HUDEP-2 (cell line): ENCODE data around the gene ZNF346.
"Not testable (repeated sequence)": the region's sequence is repeated elsewhere in the genome, so short reads cannot be mapped to it uniquely, and the experiment has no call there.

Experiments
- DNase-seq, 76 experiments: peaks; one replicate each; lab custom pipeline; 2025; ENCODE audit not compliant: unreplicated experiment in 76 of 76; lab: John Stamatoyannopoulos, UW

The ZNF346 gene

GRCh38 chr5:177006265-177006972, 16.1 kb upstream of the ZNF346 start, which contains the start of gene UIMC1:
Gene UIMC1, minus strand, starts transcription at chr5:177006779. Its CDS starts 24,164 bp downstream, at chr5:176982615.
- peak; percentile 34 to 92 (median 84) for DNase-seq

DNA sequence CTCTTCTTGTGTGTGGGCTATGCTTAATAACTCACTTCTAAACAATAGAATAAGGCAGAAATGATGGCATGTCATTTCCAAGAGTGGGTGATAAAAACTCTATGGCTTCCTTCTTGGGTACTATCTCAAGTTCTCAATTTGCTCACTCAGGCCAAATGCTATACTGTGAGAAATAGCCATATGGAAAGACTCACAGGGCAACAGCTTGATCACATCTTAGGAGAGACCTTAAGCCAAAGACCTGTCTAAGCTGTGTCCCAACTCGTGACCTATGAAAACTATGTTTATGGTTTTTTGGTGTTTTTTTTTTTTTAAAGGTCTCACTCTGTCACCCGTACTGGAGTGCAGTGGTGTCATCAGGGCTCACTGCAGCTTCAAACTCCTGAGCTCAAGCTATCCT, 13.8 kb upstream of the ZNF346 start:
- no peak for DNase-seq

DNA sequence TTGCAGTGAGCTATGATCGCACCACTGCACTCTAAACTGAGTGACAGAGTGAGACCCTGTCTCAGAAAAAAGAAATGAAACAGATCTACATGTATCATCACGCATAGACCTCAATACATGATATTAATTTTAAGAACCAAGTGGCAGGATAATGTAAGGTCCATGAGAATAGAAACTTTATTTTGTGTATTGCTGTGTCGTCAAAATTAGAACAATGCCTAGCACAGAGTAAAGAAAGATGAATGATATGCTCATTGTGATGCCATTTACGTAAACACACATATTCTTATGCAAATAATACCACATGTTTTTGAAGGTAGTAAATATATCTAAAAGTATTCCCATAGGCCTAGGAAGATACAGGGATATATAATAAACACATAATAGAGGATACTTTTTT, 12.3 kb upstream of the ZNF346 start:
- no peak for DNase-seq

- no peak for DNase-seq
Observed at GRCh38 chr5:177015156-177015555, 7.3 kb upstream of the ZNF346 start.

GRCh38 chr5:177018341-177018740, 4.2 kb upstream of the ZNF346 start:
- DNase-seq, result no peak

DNA sequence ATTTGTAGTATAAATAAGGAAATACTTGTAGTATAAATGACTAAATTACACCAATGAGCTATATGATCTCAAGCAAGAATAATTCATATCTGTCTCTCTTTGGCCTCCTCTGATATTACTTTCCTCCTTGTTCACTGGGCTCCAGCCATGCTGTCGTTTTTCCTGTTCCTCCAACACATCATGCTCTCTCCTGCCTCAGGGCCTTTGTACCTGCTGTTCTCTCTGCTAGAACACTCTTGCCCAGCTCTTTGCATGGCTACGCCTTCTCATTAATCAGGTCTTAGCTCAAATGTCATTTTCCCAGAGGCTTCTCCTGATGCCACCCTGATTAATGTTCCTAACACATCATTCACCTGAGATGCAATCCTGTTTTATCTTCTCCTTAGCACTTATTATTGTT, 2.5 kb upstream of the ZNF346 start:
- no peak for DNase-seq

DNA sequence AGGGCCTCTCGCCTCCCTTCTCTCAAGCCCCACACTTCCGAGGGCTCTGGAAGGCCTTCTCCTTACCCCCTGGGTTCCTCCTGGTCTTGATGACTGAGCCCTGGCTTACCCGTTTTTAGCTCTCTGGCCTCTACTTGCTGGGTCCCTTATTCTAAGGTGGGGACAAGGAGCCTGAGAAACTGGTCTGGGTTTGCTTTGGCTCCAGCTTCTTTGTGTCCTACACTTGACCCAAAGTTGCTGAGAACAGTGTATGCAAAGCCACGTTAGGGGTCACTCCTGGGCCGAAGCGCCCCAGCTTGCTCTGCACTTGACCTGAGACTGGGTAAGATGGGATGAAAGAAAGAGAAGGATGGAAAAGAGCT, 788 bp downstream of the ZNF346 start:
- peak in 3 of 76 experiments; percentile 3 to 17 (median 10) for DNase-seq

GRCh38 chr5:177024559-177024958, 2.1 kb downstream of the ZNF346 start:
- DNase-seq, result no peak

- peak in 13 of 76 experiments; percentile 4 to 44 (median 13) for DNase-seq
Observed at GRCh38 chr5:177025101-177025601, 2.7 kb downstream of the ZNF346 start.

DNA sequence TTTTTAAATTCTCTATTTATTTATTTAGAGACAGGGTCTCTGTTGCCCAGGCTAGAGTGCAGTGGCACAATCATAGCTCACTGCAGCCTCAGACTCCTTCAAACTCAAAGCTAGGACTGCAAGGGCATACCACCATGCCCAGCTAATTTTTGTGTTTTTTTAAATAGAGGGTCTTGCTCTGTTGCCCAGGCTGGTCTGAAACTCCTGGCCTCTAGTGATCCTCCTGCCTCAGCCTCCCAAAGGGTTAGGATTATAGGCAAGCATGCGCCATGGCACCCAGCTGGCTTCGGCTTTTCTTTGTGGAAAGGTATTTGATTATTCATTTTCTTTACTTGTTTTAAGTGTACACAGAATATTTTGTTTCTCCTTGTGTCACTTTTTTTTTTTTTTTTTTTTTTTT, 5.2 kb downstream of the ZNF346 start:
- no peak for DNase-seq

GRCh38 chr5:177029498-177029897, 7.0 kb downstream of the ZNF346 start:
- no peak for DNase-seq

DNA sequence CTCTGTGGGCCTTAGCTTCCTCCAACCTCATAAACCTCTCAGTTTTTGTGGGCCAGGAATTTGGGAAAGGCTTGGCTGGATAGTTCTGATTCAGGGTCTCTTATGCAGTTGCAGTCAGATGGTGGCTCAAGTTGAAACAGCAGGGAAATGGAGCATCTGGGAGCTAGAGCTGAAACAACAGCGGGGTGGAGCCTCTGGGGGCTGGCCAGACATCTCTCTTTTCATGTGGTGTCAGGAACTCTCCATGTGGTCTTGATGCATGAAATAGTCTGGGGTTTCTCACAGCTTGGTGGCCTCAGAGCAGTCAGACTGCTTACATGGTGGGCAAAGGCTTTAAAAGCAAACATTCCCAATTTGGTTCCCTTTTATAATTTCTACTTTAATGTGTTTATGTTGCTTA, 13.5 kb downstream of the ZNF346 start:
- DNase-seq, result no peak

GRCh38 chr5:177036443-177036842, 13.9 kb downstream of the ZNF346 start:
- DNase-seq, result no peak

GRCh38 chr5:177036921-177037320, 14.4 kb downstream of the ZNF346 start:
- no peak for DNase-seq

DNA sequence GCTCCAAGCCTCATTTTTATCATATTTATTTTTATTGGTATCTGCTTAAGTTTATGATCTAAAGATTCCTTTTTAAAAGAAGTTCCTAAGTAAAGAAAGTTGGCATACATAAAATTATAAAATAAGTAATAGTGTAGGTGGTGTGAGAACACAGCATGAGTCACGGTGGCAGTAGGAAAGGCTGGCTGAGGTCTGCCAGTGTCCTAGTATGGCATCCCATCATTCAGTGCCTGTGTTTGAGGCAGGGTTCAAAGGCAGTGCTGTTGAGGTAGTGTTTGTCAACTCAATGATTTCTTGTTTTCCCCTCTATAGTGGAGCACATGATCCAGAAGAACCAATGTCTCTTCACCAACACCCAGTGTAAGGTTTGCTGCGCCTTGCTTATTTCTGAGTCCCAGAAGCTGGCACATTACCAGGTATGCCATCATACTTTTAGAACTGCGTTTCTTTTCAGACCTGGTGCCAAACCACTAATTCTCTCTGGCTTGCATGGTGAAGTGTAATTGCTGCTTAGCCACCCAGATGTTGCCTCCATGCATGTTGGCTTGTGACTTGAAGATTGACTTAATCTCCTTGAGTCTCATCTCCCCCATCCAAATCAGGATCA, 18.4 kb downstream of the ZNF346 start:
- DNase-seq, result no peak

- no peak for DNase-seq
Observed at GRCh38 chr5:177041936-177042335, 19.4 kb downstream of the ZNF346 start.

DNA sequence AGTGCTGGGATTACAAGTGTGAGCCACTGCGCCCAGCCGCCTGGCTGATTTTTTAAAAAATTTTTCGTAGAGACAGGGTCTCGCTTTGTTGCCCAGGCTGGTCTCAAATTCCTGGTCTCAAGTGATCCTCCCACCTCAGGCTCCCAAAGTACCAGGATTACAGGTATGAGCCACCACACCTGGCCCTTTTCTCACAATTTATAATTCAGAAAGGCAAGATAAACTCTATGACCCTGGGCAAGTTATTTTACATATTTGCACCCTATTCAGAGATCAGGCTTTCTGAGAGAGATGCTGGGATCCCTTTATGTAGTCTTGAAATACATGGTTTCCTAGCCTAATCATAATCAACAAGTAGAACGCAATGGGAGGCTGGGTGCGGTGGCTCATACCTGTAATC, 20.6 kb downstream of the ZNF346 start:
- no peak for DNase-seq

- DNase-seq, result no peak
Observed at GRCh38 chr5:177043958-177044357, 21.5 kb downstream of the ZNF346 start.

- DNase-seq, result no peak
Observed at GRCh38 chr5:177044641-177045040, 22.1 kb downstream of the ZNF346 start.

- no peak for DNase-seq
Observed at GRCh38 chr5:177045631-177046030, 23.1 kb downstream of the ZNF346 start.

DNA sequence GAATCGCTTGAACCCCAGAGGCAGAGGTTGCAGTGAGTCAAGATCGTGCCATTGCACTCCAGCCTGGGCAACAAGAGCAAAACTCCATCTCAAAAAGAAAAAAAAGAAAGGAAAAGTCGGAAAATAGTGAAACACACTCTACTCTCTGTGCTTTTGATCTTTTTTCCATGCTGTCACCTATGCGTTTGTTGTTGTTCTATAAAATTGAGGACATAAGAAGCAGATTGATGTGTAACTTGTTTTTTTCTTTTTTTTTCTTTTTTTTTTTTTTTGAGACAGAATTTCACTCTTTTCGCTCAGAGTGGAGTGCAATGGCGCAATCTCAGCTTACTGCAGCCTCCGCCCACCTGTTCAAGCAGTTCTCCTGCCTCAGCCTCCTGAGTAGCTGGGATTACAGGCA, 26.0 kb downstream of the ZNF346 start:
- not testable (repeated sequence) for DNase-seq

GRCh38 chr5:177049285-177049684, 26.8 kb downstream of the ZNF346 start:
- DNase-seq, result peak in 3 of 76 experiments; percentile 2 to 18 (median 13)
